Neural progenitor cell (in vitro differentiated cells): ENCODE results near the gene SPOPL.

Source experiments
- CTCF ChIP-seq: fragments of 200-600 bp; sonication (generic); IDR thresholded peaks from 2 replicates; pipeline ENCODE4 v1.5.1; 2017; ENCODE audit warnings: antibody characterized with exemption, mild to moderate bottlenecking
- EZH2 ChIP-seq: fragments of 200-600 bp; sonication (generic); IDR thresholded peaks from 2 replicates; pipeline ENCODE4 v1.6.1; 2017; ENCODE audit warnings: antibody characterized with exemption, mild to moderate bottlenecking, moderate library complexity
- EZH2phosphoT487 ChIP-seq: fragments of 200-600 bp; sonication (generic); IDR thresholded peaks from 2 replicates; pipeline ENCODE4 v1.6.1; 2017; ENCODE audit warnings: antibody characterized with exemption

GRCh38 chr2:138455275-138455674 is 46.3 kb upstream of the SPOPL start:
- TF ChIP-seq EZH2 (no peak), CTCF (no peak), EZH2phosphoT487 (no peak)
